Right kidney (tissue), 1 donor: ENCODE results near the gene CORO1A.
A peak's percentile ranks its signal among the peaks of the same experiment; 100 is the strongest.
"Not testable (repeated sequence)": the region's sequence is repeated elsewhere in the genome, so short reads cannot be mapped to it uniquely, and the experiment has no call there.

ENCODE experiments used
- DNase-seq: peaks from one replicate; pipeline ENCODE4 v3.0.0-alpha.2; 2016

Gene CORO1A

DNA sequence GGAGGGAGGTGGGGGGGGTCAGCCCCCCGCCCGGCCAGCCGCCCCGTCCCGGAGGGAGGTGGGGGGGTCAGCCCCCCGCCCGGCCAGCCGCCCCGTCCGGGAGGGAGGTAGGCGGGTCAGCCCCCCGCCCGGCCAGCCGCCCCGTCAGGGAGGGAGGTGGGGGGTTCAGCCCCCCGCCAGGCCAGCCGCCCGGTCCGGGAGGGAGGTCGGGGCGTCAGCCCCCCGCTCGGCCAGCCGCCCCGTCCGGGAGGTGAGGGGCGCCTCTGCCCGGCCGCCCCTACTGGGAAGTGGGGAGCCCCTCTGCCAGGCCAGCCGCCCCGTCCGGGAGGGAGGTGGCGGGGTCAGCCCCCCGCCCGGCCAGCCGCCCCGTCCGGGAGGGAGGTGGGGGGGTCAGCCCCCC is 14.0 kb upstream of the CORO1A start:
- DNase-seq = not testable (repeated sequence)

DNA sequence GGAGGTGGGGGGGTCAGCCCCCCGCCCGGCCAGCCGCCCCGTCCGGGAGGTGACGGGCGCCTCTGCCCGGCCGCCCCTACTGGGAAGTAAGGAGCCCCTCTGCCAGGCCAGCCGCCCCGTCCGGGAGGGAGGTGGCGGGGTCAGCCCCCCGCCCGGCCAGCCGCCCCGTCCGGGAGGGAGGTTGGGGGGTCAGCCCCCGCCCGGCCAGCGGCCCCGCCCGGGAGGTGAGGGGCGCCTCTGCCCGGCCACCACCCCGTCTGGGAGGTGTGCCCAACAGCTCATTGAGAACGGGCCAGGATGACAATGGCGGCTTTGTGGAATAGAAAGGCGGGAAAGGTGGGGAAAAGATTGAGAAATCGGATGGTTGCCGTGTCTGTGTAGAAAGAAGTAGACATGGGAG is 13.3 kb upstream of the CORO1A start:
- DNase-seq = not testable (repeated sequence)

DNA sequence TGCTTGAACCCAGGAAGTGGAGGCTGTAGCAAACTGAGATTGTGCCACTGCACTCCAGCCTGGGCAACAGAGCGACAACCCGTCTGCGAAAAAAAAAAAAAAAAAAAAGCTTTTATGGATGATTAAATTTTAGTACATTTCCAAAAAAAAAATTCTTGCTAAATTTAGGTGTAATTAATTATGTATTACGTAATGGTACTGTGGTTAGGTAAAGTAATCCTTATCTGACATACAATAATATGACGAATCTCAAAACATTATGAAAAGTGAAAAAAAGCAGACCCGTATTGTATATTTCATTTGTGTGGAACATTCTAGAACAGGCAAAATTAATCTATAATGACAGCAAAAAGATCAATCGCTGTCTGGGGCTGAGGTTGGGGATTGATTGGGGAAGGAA is 10.3 kb upstream of the CORO1A start:
- no peak for DNase-seq

DNA sequence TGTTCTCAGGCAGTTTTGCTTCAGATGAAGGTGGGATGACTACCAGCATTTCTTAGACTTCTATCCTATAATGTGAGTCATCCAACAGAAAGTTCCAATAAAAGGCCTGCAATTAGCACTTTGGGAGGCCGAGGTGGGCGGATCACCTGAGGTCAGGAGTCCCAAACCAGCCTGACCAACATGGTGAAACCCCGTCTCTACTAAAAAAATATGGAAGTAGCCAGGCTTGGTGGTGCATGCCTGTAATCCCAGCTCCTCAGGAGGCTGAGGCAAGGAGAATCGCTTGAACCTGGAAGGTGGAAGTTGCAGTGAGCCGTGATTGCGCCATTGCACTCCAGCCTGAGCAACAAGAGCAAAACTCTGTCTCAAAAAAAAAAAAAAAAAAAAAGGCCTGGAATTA is 6.5 kb upstream of the CORO1A start:
- not testable (repeated sequence) for DNase-seq

DNA sequence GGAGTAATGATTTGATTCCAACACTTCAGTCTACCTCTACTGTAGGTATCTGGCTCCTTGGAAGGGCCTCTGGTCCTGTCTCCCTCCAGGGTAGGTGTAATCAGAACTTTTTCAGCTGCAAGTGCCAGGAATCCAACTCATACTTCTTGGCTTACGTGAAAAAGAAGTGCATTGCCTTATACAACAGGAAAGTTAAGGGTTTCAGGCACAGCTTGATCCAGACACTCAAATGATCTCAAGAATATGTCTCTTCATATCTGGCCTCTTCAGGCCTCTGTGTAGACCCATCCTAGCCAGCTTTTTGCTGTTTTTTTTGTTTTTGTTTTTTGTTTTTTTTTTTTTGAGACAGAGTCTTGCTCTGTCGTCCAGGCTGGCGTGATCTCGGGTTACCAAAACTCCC is 4.2 kb upstream of the CORO1A start:
- DNase-seq = no peak

DNA sequence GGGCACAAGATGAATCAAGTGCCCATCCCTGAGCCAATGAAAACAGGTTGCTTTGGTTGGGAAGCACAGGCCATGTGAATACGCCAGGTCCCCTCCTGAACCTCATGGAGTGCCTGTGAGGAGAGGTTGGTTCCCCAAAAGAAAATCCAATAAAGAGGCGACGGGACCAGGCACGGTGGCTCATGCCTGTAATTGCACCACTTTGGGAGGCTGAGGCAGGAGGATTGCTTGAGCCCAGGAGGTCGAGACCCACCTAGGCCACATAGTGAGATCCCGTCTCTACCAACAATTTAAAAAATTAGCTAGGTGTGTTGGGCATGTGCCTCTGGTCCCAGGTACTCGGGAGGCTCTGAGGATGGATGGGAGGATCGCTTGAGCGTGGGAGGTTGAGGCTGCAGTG is 3.5 kb upstream of the CORO1A start:
- no peak for DNase-seq

DNA sequence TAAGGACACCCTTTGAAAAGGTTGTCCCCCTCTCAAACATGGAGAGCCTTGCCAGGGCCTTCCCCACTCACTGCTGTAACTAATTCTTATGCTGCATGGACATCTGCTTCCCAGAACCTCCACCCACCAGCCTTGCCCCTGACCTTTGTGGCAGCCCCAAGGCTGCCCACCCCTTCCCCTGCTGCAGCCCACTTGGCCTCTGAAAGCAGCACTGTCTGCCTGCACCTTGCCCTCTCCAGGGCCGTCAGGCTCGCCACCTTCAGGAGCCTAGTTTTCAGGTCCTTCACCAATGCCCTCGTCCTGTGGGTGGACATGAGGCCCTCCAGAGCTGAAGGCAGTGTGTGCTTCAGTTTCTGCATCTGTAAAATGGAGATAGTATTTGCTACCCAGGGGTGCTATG is 2.7 kb upstream of the CORO1A start:
- DNase-seq = no peak

DNA sequence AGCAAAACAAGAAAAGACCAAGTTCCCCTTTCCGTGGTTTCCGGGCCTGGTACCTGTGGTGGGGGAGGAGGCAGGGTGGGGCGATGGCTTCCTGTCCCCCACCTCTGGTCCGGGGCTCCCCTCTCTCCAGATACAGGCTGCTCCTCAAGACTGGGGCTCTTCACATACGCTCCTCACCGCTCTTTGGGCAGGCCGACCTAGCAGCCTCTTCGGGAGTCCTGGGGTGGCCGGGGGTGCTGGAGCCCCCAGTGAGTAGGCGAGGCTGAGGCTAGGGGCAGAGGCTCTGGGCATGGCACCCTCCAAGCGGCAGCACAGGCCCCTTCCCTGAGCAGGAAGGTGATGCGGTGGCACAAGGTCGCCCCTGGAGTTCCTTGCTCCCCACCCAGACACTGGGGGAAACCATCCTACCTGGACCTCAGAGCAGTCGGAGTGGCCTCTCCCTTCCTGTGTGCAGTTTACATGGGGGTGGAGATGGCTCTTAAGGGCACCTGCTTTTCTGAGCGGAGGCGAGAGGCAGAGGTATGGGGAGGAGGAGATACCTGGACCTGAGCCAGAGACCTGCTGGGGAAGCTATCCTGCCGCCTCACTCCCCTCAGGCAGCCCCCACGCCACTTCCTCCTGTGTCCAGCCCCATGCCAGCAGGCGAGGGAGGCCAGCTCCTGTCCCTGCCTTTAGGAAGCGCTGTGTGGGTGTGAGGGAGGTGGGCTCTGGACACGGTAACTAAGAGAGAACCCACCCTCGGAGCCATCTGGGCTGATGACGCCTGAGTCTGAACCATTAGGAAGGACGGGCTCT is 891 bp downstream of the CORO1A start:
- no peak for DNase-seq

DNA sequence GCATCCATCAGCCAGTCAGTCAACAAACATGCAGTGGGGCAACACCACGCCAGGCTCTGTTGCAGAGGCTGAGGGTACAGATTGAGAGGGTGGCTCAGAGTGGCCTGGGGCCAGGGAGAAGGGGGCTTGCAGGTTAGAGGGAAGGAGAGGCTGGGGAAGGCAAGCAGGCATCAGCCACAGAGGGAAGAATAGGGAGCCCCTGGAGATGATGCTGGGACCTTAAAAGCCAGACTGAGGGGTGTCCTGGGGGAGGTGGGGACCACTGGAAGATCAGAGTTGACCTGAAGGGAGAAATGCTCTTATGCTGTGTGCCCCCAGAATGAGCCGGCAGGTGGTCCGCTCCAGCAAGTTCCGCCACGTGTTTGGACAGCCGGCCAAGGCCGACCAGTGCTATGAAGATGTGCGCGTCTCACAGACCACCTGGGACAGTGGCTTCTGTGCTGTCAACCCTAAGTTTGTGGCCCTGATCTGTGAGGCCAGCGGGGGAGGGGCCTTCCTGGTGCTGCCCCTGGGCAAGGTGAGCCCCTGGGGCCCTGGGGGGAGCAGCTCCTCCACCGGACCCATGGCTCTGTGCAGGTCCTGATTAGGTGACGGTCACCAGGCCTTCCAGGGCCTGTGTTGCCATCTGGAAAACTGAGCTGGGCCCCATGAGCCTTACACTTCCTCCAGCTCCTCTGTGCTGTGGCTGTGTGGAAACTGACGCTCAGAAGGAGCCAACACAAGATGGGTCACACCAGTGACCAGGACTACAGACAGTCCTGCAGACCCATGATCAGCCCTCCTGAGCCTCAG is 1.7 kb downstream of the CORO1A start:
- no peak for DNase-seq

DNA sequence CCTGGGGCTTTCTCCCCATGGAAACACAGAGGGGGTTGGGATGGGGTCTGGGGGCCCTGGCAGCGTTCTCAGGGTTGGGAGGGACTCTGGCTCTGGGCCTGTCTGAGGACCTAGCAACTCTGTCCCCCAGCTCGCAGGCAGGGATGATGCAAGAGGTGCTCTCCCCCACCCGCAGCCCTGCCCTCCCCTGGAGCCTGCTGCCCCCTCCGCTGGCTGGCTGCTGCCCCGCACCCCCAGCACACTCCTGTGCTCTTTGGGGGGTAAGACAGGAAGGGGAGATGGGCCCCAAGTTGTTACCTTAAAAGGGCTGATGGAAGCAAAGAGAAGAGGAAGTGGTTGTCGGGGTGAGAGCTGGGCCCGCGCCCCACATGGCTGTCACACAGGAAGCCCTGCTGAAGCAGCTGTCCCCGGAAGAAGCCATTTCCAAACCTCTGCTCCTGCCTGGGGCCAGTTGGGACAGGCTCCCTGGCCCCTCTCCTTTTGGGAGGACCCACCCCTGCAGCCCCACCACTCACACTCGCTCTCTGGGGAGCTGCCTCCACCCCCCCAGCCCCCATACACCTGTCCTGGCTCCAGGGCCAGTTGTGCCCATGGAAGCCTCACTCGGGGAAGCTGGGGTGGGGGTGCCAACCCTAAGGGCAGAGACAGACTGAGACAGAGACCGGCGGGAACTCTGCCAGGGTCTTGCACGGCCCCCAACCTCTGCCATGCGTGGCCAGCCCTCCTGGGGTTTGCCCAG is 2.5 kb downstream of the CORO1A start:
- DNase-seq = no peak

DNA sequence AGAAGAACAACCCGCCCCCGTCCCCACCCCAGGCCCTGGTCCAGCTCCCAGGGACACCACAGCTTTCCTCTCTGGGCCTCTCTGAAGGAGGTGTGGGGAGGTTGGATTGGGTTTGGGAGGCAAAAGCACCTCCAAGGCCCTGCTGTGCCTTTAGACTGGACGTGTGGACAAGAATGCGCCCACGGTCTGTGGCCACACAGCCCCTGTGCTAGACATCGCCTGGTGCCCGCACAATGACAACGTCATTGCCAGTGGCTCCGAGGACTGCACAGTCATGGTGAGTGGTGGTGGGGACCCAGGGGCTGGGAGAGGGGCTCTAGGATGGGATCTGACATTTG is 3.0 kb downstream of the CORO1A start:
- DNase-seq = no peak

DNA sequence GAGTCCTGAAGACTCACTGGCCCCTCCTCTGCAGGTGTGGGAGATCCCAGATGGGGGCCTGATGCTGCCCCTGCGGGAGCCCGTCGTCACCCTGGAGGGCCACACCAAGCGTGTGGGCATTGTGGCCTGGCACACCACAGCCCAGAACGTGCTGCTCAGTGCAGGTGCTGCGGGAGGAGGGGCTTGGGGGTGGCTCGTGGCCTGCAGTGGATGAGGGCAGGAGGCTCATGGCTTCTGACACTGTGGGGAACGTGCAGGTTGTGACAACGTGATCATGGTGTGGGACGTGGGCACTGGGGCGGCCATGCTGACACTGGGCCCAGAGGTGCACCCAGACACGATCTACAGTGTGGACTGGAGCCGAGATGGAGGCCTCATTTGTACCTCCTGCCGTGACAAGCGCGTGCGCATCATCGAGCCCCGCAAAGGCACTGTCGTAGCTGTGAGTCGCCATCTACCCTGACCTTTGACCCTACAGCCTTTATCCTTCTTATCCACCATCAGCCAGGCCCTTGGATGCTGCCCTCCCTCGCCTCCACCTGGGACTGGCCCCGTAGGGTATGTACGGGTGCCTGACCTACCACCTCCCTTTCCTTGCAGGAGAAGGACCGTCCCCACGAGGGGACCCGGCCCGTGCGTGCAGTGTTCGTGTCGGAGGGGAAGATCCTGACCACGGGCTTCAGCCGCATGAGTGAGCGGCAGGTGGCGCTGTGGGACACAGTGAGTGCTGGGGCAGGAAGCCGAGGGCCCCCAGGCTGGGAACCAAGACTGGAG is 3.6 kb downstream of the CORO1A start:
- peak; percentile 29 for DNase-seq

DNA sequence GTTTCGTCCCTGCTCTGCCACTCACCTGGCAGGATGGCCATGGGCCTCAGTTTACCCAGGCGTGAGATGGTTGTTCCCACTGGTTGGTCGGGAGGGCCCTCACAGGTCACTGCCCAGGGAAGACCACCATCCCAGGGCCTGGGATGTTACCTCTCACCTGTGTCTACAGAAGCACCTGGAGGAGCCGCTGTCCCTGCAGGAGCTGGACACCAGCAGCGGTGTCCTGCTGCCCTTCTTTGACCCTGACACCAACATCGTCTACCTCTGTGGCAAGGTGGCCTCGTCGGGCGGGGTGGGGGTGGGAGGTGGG is 4.1 kb downstream of the CORO1A start:
- no peak for DNase-seq

DNA sequence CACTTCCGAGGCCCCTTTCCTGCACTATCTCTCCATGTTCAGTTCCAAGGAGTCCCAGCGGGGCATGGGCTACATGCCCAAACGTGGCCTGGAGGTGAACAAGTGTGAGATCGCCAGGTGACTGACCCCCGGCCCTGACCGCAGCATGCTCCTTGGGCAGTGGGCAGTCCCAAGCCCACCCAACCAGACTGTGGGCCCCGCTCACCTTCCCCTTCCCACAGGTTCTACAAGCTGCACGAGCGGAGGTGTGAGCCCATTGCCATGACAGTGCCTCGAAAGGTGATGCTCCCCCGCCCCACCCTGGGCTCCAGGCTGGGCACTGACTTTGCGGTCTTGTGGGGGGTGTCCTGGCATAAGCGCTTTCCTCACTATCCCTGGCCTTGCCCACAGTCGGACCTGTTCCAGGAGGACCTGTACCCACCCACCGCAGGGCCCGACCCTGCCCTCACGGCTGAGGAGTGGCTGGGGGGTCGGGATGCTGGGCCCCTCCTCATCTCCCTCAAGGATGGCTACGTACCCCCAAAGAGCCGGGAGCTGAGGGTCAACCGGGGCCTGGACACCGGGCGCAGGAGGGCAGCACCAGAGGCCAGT is 4.7 kb downstream of the CORO1A start:
- DNase-seq = no peak

DNA sequence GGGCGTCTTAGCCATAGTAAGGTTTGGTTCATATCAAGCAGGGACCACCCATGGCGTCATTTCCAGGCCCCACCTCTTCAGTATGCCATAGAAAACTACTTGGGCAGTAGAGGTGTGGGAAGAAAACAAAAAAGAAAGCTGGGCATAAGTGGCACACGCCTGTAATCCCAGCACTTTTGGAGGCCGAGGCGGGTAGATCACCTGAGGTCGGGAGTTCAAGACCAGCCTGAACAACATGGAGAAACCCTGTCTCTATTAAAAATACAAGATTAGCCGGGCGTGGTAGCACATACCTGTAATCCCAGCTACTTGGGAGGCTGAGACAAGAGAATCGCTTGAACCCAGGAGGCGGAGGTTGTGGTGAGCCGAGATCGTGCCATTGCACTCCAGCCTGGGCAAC is 7.8 kb downstream of the CORO1A start:
- DNase-seq = not testable (repeated sequence)

DNA sequence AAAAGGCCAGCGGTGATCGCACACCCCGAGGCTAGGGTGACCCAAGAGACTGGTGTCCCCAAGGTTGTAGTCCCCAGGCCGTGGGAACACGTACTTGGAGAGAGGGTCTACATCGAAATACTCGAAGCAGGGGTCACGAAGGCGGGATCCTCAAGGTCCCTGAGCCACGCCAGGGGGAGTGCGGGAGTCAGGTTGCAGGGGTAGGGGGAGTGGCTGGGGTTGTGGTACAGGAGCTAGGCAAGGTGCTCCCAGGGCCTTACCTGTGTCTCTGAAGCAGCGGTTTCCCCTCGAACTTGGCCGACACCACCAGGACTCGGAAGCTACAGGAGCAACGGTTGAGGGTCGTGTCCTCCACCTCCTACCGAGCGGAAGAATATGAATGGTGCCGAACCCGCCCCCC is 9.7 kb downstream of the CORO1A start:
- not testable (repeated sequence) for DNase-seq

DNA sequence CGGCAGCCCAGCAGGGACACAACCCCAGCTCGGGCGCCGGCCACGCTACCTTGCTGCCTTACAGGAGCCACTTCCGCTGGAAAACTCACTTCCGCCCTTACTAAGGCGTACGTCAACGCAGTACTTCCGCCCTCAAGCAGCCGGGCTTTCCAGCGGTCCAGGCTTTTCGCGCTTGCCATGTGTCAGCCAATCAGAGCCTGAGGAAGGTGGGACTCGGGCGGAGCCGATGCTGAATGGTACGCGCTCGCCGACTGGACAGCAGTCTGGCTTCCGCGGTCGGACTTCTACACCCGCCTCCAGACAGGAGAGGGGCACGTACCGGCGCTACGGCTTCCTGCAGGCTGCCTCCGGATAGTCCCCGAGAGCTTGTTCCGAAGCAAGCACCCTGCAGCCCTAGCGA is 10.2 kb downstream of the CORO1A start, which contains the start of the genes BOLA2B and SLX1A:
TSS of gene BOLA2B (minus strand) at position 52 of the 400 bp plus-strand sequence. CDS start 71 bp downstream, outside the sequence.
TSS of gene SLX1A (plus strand) at position 261 of the 400 bp plus-strand sequence. CDS start 210 bp downstream, outside the sequence.
- not testable (repeated sequence) for DNase-seq

DNA sequence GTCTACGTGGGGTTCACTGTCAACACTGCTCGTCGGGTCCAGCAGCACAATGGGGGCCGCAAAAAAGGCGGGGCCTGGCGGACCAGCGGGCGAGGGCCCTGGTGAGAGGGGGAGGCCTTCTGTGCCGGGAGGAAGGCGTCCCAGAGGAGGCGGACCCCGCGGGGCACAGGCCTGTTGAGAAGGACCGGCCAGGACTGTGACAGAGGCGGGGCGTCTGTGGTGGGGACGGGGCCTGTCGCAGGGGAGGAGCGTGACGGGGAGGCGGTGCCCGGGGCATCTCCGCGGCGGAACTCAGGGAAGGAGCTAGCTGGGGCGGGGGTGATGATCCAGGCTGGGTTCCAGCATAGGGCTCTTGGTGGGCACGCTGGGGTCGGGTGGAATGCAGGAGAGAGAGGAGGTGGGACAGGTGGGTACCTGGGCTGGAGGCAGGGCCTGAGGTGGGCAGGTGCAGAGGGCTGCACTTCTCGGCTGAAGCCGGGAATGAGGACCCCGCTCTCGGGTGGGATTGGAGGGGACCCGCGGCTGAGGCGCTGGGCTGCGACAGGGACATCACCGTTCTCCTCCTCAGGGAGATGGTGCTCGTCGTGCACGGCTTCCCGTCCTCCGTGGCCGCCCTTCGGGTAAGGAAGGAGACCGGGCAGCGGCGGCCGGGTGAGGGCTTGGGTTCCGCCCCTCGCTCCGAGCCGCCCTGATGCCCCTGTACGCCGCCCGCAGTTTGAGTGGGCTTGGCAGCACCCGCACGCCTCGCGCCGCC is 10.9 kb downstream of the CORO1A start:
- not testable (repeated sequence) for DNase-seq

DNA sequence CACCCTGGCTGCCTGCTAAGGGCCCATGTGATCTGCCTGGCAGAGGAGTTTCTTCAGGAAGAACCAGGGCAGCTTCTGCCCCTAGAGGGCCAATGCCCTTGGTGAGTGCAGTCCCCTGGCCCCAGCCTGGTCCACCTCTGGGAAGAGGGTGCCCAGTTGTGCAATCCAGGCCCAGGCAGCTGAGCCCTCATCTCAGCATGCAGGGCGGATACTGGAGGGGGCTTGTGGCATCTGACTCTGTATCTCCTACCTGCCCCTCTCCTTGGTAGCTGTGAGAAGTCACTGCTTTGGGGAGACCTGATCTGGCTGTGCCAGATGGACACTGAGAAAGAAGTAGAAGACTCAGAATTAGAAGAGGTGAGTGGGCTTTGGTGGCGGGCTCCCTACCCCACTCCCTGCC is 13.6 kb downstream of the CORO1A start:
- DNase-seq = not testable (repeated sequence)

DNA sequence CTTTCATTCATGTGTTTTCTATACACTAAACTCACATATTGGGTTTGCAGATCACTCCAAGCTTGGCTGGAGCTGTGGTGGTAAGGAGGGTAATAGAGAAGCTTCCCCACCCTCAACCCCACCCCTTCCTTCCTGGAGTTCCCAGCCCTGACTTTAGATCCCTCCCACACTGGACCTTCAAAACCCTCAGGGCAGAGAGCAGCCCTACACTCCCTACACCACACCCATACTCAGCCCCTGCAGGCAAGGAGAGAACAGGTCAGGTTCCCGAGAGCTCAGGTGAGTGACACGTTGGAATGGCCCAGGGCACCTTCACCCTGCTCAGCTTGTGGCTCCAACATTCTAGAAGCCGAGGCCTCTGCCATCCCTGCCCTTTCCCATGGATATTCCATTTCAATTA is 15.6 kb downstream of the CORO1A start, which contains the start of gene SULT1A3:
TSS of gene SULT1A3 (plus strand) at position 207 of the 400 bp plus-strand sequence. CDS start 1,474 bp downstream, outside the sequence.
- not testable (repeated sequence) for DNase-seq
